IPS-18c (cell line): ENCODE measurements around the gene NRXN3.

Experiments used
- H3K4me3 ChIP-seq: 2 replicates; pipeline ENCODE4 v1.7.0; 2013; ENCODE audit warnings: low read depth, mild to moderate bottlenecking, low read length, moderate library complexity; ENCODE audit not compliant: insufficient read depth
- H3K9me3 ChIP-seq: one replicate; pipeline ENCODE4 v1.6.1; 2013; ENCODE audit warnings: mild to moderate bottlenecking, low read length, moderate library complexity; ENCODE audit not compliant: control insufficient read depth, insufficient read depth

Gene NRXN3

GRCh38 chr14:79703209-79703608 is 1533.0 kb downstream of the NRXN3 start:
- no peak overlapping the region for H3K4me3 ChIP-seq
- no peaks in the 10 kb centered on the region for H3K9me3 ChIP-seq

- H3K9me3 ChIP-seq = no peaks in the 10 kb centered on the region
- no peak overlapping the region for H3K4me3 ChIP-seq
Measured at GRCh38 chr14:79704041-79704807, 1534.1 kb downstream of the NRXN3 start.

GRCh38 chr14:79705126-79705894 is 1535.1 kb downstream of the NRXN3 start:
- Histone ChIP-seq H3K4me3 (no peak overlapping the region), H3K9me3 (no peaks in the 10 kb centered on the region)

DNA sequence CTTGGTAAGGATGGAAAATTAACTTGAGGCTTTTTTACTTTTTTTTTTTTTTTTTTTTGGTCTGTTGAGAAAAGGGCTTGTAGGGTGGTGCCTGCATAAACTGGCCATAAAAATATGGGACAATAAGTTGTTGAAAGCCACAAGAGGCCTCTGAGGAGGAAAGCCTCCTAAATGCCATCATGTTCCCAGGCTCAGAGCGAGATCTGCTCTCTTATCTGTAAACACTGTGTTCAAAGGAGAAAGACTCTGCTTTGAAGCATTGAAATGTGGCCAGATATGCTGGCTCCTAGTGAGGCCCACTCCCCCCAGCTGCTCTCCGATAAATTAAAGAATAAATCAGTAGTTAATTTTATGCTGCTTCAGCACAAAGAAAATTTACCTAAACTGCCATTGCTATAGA is 1536.2 kb downstream of the NRXN3 start:
- H3K4me3 ChIP-seq = no peak overlapping the region
- H3K9me3 ChIP-seq = no peaks in the 10 kb centered on the region

GRCh38 chr14:79708426-79709388 is 1538.5 kb downstream of the NRXN3 start:
- Histone ChIP-seq H3K4me3 (no peak overlapping the region), H3K9me3 (peaks cover 2% of the 10 kb centered on the region)

DNA sequence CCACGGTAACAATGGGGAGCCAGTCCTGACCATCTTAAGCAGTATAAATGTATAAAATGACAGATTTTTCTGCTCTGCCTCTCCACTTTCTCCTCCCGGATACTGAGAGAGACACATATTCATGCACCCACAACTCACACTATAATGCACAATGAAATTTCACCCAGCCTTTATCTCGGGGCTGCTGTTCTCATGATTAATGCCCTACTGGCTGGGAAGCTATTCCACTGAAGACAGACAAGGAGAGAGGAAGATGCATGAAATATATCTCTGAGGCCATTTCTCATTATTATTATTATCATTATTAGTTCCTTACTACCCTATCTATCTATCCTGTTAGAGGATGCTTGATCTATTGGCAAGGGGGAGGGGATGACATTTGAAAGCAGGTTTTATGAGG is 1539.4 kb downstream of the NRXN3 start:
- no peak overlapping the region for H3K4me3 ChIP-seq
- H3K9me3 ChIP-seq = peaks cover 2% of the 10 kb centered on the region

DNA sequence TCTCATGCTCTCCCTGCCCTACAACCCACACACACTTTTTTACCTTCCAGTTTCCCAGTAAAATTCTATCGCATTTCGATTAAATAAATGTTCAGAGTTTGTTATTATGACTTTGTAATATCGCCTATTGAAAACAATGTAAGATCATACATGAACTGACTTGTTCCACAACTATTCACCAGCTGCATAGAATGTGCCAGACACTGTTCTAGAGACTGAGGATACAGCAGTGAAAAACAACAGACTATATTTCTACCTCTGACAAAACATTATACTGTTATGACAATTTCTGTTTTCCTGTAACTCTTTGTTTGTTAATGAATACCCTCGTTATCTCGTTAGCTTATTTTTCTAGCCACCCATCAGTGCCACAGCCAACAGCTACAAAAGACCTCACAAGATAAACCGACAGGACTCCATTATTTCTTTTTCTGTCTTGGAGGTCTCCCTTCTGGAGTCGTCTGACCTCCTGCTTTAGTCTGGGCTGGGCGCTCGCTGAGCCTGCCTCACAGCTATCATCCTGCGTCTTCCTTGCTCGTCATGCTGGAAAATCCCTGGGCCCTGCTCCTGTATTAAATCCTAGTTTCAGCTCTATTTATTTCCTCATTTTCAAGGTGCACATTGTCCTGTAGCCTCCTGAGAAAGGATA is 1542.3 kb downstream of the NRXN3 start:
- peaks cover 2% of the 10 kb centered on the region for H3K9me3 ChIP-seq
- no peak overlapping the region for H3K4me3 ChIP-seq

GRCh38 chr14:79721399-79722084 is 1551.4 kb downstream of the NRXN3 start:
- Histone ChIP-seq H3K9me3 (no peaks in the 10 kb centered on the region), H3K4me3 (no peak overlapping the region)

DNA sequence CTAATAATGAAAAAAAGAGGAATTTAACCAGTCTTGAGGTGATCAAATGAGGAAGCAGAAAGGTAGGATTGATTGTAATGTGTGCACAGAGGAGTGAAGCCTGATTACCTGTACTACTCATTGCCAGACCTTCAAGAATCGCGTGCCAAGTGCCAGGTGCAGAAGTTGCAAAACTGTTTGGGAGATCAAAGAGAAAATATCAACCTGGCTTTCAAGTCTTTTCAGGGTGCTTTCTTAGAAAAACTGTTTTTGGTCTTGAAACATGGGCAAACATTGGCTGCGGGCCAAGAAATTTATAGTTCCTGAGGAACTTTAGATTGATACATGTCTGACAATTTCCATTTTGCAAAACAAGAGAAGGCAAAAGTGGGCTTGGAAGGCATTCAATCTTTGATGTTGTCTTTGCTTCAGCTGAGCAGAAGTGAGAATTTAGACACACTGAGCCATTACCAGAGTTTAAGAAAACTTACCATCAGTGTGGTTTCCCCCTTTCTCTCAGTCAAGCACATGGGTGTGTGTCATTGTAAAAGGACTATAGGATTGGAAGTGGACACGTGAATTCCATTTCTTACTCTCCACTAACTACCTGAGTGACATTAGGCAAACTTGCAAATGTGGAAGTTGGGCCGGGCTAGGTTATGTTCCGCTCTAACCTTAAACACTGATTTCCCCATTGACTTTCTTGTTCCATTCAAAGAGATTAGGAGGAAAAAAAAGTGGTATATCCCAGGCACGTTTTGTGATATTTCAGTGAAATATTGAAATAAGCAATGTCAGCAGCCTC is 1555.0 kb downstream of the NRXN3 start:
- no peak overlapping the region for H3K4me3 ChIP-seq
- H3K9me3 ChIP-seq = no peaks in the 10 kb centered on the region

DNA sequence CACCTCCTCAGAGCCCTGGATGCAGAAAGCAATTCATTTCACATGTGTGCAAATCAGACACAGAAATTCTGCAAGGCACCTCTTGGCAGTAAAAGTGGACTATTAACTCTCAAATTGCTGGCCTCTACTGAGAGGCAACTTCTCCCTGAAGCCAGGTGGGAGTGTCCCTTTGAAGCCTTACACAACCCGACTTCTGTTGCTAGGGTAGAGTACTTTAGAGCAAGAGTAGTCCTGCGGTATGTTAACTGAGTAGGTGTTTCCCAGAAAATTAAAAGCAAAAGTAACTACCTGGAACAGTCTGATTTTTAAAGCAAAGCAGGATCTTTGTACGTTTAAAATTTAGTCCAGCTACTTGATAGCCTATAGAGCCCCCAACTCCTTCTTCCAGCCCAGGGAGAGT is 1557.7 kb downstream of the NRXN3 start:
- Histone ChIP-seq H3K4me3 (no peak overlapping the region), H3K9me3 (no peaks in the 10 kb centered on the region)

GRCh38 chr14:79728331-79728730 is 1558.2 kb downstream of the NRXN3 start:
- Histone ChIP-seq H3K4me3 (no peak overlapping the region), H3K9me3 (no peaks in the 10 kb centered on the region)

GRCh38 chr14:79729731-79730130 is 1559.6 kb downstream of the NRXN3 start:
- H3K9me3 ChIP-seq = no peaks in the 10 kb centered on the region
- no peak overlapping the region for H3K4me3 ChIP-seq

- H3K9me3 ChIP-seq = no peaks in the 10 kb centered on the region
Measured at GRCh38 chr14:79730196-79730595, 1560.0 kb downstream of the NRXN3 start.

GRCh38 chr14:79730953-79731352 is 1560.8 kb downstream of the NRXN3 start:
- Histone ChIP-seq H3K4me3 (no peak overlapping the region), H3K9me3 (peaks cover 2% of the 10 kb centered on the region)

More at GRCh38 chr14:79730196-79730595, 1560.0 kb downstream of the NRXN3 start:
- H3K4me3 ChIP-seq = no peak overlapping the region

DNA sequence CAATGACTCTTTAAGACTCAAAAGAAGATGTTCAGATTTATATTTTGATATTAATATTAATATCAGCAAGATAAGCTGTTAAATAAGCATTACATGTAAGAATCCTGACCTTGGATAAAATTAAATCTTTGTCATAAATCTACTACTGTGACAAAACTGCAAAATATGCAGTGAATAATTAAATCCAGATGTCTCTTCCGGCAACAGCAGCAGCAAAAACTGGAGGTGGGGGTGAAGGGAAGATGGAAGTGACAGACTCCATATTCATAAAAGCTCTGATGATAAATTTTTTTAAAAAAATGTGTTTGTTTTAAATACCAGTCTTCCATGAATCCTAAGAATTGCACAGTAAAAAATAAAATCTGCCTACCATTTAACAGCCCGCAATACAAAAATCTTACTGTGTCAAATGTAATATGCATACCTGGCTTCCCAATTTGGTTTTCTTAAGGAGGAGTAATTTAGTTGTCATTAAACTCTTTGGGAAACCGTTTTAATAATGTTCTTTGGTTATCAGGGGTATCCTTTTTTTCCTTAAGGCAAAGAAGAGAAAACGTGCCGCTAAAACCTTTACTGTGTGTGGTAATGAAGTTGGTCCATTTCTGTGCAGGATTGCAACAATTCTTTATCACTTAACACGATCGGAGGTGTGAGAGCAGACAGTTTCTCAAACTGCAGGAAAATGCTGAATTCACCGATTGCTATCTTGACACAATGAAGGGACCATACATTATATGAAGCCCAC is 1562.9 kb downstream of the NRXN3 start:
- Histone ChIP-seq H3K9me3 (peaks cover 4% of the 10 kb centered on the region), H3K4me3 (no peak overlapping the region)
